GM12801 (cell line): ENCODE measurements around the gene MSMP.

ENCODE experiments used
- CTCF ChIP-seq: IDR thresholded peaks from one replicate; pipeline ENCODE4 v1.5.1; 2011; ENCODE audit warnings: control low read depth; ENCODE audit not compliant: insufficient read length; ENCODE audit errors: extremely low read depth

MSMP gene

DNA sequence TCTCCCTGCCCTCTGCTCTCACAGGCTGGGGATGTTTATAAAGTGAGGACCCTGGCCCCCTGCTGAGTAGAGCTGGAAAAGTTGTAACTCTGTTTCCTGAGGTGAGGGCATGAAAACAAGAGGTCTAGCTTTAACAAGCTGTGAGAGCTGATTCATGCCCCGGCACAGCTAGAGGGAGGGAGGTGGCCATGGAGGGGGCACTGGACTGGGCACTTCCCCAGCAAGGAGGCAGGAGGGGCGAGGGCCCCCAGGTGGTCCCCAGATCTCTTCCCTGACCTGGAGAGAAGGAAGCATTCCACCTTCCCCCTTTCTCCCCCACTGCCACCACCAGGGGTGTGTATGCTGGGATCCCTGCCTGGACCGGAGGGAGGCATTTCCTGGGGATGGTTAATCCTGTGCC, at the start of gene MSMP:
Gene MSMP (minus strand): TSS at position 13 of the 400 bp plus-strand sequence. CDS start 147 bp downstream, outside the sequence.
- no peak for TF ChIP-seq CTCF

DNA sequence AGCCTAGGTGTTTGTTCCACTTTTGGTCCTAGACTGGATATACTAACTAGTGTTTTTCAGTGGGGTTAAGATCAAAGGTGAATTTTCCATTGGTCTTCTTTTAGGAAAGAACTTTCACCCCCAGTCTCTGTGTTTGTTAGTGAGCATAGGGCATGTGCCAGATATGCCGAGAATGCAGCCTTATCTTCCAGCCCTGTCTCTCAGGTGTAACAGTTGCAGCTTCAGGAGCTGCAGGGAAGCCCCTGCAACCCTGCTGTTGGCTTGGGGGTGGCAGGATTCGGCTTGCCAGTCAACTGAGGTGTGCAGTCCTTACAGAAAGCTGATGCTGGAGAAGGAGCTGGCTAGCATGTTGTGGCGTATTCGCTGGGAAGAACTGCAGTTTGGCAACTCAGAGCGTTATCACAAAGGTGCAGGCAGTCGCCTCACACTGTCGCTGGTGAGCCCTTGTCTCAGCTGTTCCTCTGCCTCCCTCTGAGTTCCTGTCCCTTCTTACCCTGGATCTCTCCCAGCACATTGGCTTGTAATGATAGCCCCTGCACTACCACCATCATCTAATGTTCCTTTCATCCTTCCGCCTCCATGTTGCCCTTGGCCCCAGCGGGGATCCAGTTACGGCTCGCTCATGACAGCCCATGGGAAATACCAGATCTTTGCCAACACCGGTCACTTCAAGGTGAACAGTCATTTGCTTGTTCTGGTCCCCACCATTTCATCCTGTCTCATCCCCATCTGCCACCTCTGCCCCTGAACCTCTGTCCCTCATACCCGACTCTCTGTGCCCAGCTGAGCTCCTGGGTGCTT, 47.5 kb upstream of the MSMP start:
- TF ChIP-seq CTCF = no peak

- no peak for TF ChIP-seq CTCF
Measured at GRCh38 chr9:35800530-35800929, 46.5 kb upstream of the MSMP start.

DNA sequence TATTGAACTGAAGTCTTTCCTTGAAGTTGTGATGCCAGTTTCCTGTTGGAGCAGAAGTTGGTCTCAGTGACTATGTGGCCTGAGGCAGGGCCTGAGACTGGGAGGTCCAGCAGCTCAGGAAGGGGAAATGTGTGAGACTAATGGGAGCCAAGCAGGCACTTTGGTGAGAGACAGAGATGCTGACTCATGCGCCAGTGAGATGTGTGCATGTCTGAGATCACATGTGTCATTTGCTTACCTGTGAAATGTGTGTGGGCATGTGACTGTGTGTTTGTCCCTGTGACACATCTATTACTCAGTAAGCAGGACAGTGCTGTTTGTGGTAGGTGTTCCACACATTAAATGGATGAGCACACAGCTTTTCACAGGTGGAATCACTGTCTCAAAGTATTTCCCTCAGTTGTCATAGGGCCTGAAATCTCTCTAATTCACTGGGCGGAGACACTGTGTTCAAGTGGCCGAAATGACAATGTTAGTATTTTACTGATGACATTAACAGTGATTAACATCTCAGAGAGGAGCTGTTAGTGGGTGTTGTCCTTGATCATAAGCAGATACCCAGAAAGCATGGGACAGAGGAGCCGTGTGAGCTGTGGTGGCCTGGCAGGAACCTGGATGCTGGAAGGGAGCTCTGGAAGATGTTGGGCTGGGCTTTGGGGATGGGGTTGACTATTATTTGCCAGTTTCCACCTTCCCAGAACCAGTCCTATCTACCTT, 44.7 kb upstream of the MSMP start:
- no peak for TF ChIP-seq CTCF

GRCh38 chr9:35797311-35798109, 43.4 kb upstream of the MSMP start:
- no peak for TF ChIP-seq CTCF

DNA sequence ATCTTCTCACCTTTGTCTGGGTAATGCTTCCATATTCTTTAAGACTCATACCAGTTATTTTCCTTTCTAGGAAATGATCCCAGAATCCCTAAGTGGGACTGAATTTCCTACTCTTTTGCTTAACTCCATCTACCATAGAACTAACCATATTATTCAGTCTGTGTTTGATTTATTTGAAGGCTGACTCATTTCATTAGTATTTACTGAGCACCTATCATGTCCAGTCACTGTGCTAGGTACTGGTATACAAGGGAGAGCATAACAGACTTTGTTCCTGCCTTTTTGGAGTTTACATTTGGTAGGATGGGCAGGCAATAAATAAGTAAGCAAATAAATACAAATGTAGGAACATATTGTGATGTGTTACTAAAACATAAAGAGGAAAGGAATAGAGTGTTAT, 41.6 kb upstream of the MSMP start:
- no peak for TF ChIP-seq CTCF

DNA sequence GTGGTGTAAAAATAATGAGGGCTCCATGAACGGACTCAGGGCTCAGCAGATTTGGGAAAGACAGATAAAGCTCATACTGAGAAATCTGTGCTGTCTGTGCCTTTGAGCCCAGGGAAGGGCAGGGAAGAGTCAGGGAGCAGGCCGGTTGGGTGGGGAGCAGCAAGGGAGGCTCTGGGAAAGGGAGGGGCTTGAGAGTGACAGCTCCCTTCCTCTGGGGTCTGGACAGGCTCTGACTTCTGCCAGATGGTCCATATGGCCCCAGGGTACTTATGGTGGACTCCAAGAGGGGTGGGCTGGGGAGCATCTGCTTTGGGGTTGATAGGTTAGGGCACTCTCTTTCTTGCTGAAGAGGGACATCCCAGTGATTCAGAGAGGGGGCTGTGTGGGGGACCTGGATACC, 39.4 kb upstream of the MSMP start:
- TF ChIP-seq CTCF = no peak
